HG02981 (cell line): ENCODE results near the gene PCCA.
"Not testable (repeated sequence)": the region's sequence is repeated elsewhere in the genome, so short reads cannot be mapped to it uniquely, and the experiment has no call there.

Experiments
- ATAC-seq: cut with Tn5 transposase; IDR thresholded peaks from one replicate; pipeline ENCODE4 v1.9.1; 2021; ENCODE audit warnings: mild to moderate bottlenecking, moderate library complexity; ENCODE audit not compliant: unreplicated experiment

The PCCA gene

GRCh38 chr13:100235311-100235901 is 146.5 kb downstream of the PCCA start:
- no peak for ATAC-seq

GRCh38 chr13:100240109-100240779 is 151.4 kb downstream of the PCCA start:
- no peak for ATAC-seq

GRCh38 chr13:100244431-100244830 is 155.5 kb downstream of the PCCA start:
- ATAC-seq = no peak

GRCh38 chr13:100245104-100245503 is 156.2 kb downstream of the PCCA start:
- no peak for ATAC-seq

- ATAC-seq = no peak
These were observed 159.0 kb downstream of the PCCA start for GRCh38 chr13:100247937-100248336.

- no peak for ATAC-seq
These were observed 165.1 kb downstream of the PCCA start for GRCh38 chr13:100254002-100254401.

GRCh38 chr13:100262404-100262803 is 173.5 kb downstream of the PCCA start:
- ATAC-seq = no peak

- no peak for ATAC-seq
These were observed 177.1 kb downstream of the PCCA start for GRCh38 chr13:100266026-100266425.

- no peak for ATAC-seq
These were observed 180.9 kb downstream of the PCCA start for GRCh38 chr13:100269837-100270236.

GRCh38 chr13:100273138-100273537 is 184.2 kb downstream of the PCCA start:
- ATAC-seq = no peak

- ATAC-seq = no peak
These were observed 184.7 kb downstream of the PCCA start for GRCh38 chr13:100273552-100273951.

- ATAC-seq = no peak
These were observed 186.1 kb downstream of the PCCA start for GRCh38 chr13:100274942-100275506.

GRCh38 chr13:100275746-100276145 is 186.9 kb downstream of the PCCA start:
- ATAC-seq = no peak

- no peak for ATAC-seq
These were observed 191.8 kb downstream of the PCCA start for GRCh38 chr13:100280681-100281080.

- ATAC-seq = not testable (repeated sequence)
These were observed 193.4 kb downstream of the PCCA start for GRCh38 chr13:100282306-100282705.

GRCh38 chr13:100290165-100290801 is 201.4 kb downstream of the PCCA start:
- no peak for ATAC-seq

- no peak for ATAC-seq
These were observed 202.7 kb downstream of the PCCA start for GRCh38 chr13:100291624-100292023.

- ATAC-seq = no peak
These were observed 208.5 kb downstream of the PCCA start for GRCh38 chr13:100297413-100297812.

- no peak for ATAC-seq
These were observed 209.3 kb downstream of the PCCA start for GRCh38 chr13:100298116-100298681.

GRCh38 chr13:100298691-100299090 is 209.8 kb downstream of the PCCA start:
- no peak for ATAC-seq

GRCh38 chr13:100300243-100300642 is 211.3 kb downstream of the PCCA start:
- no peak for ATAC-seq

GRCh38 chr13:100300708-100301107 is 211.8 kb downstream of the PCCA start:
- ATAC-seq = no peak
